Activated CD8-positive, alpha-beta memory T cell treated with anti-CD3 and anti-CD28 coated beads for 36 hours (primary cell): Measurements from ENCODE around the gene CABLES2. TPM values are rescaled to one million over a fixed set of nuclear protein-coding genes. Genes with fewer than 3 reads are reported as not detected.
"Not testable (repeated sequence)": the region's sequence is repeated elsewhere in the genome, so short reads cannot be mapped to it uniquely, and the experiment has no call there.

ENCODE experiments used
- CTCF ChIA-PET: fragments of 350-600 bp; sonication (Branson Sonifier 250); formaldehyde crosslinking; loops from one replicate; lab custom pipeline; 2021; ENCODE audit warnings: antibody characterized with exemption; lab: Charles Lee
- POLR2A ChIA-PET: fragments of 350-600 bp; sonication (Branson Sonifier 250); formaldehyde crosslinking; loops from one replicate; lab custom pipeline; 2021; ENCODE audit warnings: antibody characterized with exemption; lab: Charles Lee
- total RNA-seq, 2 experiments: library from RNA; stranded (reverse); gene quantifications; one replicate each; pipeline ENCODE4 v1.2.3, GENCODE V29; 2021

CABLES2 gene
- total RNA-seq, 2 experiments from 2014 or later: 7.7 to 8.8 TPM

DNA sequence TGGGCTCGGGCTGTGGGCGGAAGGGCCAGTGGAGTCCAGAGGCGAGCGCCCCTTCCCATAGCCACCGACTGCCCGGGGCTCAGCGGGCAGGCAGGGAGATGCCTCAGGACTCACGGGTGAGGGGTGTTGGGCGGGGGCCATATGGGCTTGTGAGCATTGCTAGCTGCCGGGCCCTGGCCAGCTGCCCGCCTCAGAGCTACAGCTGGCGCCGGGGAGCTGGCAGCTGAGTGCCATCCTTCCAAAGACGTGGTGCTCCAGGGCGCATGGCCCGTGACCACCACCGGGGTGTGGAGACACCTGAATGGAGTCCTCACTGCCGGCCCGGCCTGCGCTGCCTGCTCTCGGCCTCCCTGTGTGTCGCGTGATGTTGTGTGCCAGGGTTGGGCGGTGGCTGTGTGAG is 30.8 kb upstream of the CABLES2 start:
- ChIA-PET CTCF (no interaction called here), POLR2A (no interaction called here)

GRCh38 chr20:62437496-62437895 is 30.4 kb upstream of the CABLES2 start:
- ChIA-PET POLR2A (no interaction called here), CTCF (no interaction called here)

DNA sequence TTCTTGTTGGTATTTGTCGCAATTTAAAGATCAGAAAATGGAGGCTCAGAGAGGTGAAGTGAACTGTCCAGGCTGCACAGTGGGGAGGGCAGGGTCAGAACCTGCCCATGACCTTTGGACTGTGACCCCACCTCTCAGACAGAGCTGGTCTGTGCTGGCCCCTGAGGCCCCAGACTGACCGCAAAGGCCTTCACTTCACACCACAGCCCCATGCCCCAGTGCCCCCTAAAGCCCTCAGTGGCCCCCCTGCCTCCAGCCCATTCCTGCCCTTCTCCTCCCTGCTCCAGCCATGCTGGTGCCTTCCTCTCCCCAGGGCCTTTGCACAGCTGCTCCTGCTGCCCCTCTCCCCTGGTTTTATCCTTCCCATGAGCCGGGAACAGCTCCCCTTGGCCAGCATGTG is 29.6 kb upstream of the CABLES2 start:
- POLR2A ChIA-PET: no interaction called here
- CTCF ChIA-PET: no interaction called here

- POLR2A ChIA-PET: no interaction called here
- CTCF ChIA-PET: no interaction called here
These were observed 26.8 kb upstream of the CABLES2 start for GRCh38 chr20:62433658-62434497.

- CTCF ChIA-PET: no interaction called here
- POLR2A ChIA-PET: no interaction called here
These were observed 23.9 kb upstream of the CABLES2 start for GRCh38 chr20:62430866-62431447.

- ChIA-PET POLR2A (no interaction called here), CTCF (no interaction called here)
These were observed 23.3 kb upstream of the CABLES2 start for GRCh38 chr20:62430311-62430853.

GRCh38 chr20:62429455-62430310 is 22.6 kb upstream of the CABLES2 start:
- ChIA-PET POLR2A (no interaction called here), CTCF (no interaction called here)

DNA sequence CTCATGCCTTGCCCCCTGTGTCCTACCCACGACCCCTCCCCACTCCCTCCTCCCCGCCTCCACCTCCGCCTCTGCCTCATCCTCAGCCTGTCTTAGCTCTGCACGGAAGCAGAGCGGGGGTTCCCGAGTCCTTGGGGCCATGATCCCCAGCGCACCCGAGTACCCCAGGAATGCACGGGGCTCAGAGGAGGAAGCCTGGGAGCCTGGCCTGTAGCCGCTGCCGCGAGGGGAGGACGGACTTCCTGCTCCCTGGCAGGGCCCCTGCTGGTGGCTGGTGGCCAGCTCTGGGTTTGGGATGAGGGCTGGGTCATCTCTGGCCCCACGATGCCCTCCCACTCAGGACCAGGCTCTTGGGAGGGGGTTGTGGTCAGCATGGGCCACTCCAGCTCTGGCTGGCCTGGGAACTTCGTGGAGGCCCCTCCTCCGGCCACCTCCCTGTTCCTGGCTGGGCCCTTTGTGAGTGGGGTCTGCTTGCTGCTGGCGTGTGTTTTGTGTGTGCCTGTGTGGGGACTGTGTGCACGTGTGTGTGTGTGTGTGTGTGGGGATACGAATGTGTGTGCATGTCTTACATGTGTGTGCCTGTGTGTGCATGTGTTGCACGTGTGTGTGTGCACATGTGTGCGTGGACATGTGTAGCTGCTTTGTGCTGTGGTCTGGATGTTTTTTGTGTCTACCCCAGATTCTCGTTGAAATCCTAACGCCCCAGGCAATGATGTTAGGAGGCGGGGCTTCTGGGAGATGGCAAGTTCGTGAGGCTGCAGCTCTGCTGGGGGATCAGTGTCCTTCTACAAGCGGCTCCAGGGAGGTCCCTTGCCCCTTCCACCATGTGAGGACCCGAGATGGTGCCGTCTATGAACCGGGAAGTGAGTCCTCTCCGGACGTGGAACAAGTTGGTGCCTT is 21.6 kb upstream of the CABLES2 start:
- ChIA-PET POLR2A (no interaction called here), CTCF (no interaction called here)

DNA sequence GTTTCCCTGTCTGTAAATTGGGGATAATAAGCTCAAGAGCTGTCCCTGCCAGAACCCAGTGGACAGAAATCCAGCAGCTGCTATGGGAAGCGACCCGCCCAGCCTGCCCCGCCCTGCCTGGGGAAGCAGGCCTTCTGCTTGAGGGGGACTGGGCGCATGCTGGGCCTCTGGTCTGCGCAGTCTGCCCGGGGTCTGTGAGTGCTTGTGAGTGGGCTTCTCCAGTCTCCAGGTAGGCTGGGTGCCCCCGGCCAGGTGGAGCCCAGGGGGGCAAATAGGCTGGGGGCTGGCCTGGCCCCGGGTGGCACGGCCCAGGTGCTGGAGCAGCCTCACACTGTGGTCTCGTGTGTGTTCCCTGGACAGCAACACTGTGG is 20.9 kb upstream of the CABLES2 start:
- ChIA-PET CTCF (no interaction called here), POLR2A (no interaction called here)

GRCh38 chr20:62427172-62428001 is 20.3 kb upstream of the CABLES2 start, which contains the start of gene RBBP8NL:
Gene RBBP8NL, minus strand, starts transcription at chr20:62427539. Its CDS starts 7,892 bp downstream, at chr20:62419647.
- CTCF ChIA-PET: no interaction called here
- POLR2A ChIA-PET: no interaction called here

DNA sequence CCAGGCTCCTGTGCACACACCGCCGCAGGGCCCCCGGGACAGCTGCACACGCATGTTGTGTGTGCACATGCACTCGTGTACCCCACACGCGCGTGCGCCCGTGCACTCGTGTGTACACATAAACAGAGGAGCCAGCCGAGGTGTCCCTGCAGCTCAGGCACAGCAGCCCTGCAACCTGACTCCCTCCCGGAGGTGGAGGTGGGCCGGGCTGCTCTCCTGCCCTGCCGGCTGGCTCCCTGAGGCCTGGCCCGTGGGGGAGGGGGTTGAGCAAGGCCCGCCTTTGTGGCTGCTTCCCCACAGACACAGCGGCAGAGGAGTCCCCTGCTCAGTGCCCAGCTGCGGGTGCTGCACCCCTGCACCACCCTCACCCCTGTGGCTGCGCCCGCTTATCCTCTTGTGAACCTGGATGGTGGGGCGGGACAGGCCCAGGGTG is 19.6 kb upstream of the CABLES2 start:
- ChIA-PET POLR2A (no interaction called here), CTCF (no interaction called here)

GRCh38 chr20:62426059-62426348 is 18.9 kb upstream of the CABLES2 start:
- CTCF ChIA-PET, POLR2A ChIA-PET: not testable (repeated sequence)

DNA sequence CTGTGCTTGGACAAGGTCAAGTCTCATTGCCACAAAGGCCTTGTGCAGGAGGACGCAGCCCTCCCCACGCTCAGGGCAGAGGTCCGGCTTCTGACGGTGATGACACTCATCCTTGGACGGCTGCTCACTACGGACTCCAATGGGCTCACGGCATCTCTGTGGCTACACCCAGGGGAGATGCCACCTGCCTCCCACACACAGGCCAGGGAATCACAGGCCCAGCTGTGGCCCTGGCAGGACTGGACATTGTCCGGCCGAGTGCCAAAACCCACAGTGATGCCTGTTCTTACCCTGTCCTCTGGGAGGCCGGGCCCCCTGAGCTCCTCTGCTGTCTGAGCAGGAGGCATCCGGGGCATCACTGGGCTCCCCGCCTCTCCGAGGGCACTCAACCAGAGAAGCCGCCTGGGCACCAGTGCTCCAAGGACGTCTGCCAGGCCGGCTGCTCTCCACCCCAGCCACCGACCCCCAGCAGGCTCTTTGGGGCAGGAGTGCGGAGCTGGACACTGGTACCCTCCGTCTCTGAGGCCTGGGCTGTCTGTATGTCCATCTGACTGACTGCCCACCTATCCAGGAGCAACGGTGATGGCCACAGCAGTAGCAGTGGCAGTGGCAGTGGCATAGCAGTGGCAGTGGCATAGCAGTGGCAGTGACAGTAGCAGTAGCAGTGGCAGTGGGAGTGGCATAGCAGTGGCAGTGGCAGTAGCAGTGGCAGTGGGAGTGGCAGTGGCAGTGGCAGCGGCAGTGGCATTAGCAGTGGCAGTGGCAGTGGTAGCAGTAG is 18.4 kb upstream of the CABLES2 start:
- ChIA-PET POLR2A (no interaction called here), CTCF (no interaction called here)

DNA sequence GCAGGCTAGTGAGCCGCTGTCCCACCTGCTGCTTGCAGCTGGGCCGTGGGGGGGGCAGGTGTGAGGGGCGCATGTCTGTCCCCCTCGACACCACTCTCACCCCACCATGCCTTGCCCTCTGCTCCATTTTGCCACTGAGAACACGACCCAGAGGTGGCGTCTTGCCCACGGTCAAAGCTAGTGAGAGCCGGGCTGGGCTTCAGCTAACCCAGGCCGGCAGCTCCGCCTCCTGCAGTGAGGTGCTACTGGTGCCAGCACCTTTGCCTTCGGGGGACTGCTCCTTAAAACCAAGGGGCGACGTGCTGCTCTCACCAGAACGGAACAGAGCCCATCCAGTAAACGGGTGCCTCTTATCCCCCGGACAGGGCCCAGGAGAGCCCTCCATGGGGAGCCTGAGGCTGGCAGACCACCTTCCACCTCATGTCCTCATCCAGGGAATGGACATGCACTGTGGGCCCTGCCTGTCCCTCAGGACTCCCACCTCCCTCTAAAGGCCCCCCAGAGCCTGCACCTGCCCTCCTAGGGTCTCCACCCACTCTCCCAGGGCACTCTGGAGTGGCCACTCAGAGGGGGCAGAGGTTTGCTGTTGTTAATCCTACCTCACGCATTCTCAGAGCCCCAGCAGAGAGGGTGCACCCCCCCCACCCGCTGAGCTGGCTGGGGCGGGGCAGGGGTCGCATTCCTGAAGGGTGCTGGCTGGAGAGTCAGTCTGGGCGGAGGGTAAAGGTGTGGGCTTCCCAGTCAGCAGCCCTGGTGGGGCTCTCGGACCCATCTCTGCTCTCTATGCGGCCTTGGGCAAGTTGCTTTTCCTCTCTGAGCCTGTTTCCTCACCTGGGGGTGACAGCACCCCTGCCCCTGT is 17.4 kb upstream of the CABLES2 start:
- ChIA-PET POLR2A (no interaction called here), CTCF (no interaction called here)

GRCh38 chr20:62423326-62423706 is 16.2 kb upstream of the CABLES2 start:
- ChIA-PET POLR2A (no interaction called here), CTCF (no interaction called here)

- ChIA-PET POLR2A (no interaction called here), CTCF (no interaction called here)
These were observed 15.7 kb upstream of the CABLES2 start for GRCh38 chr20:62422636-62423325.

- ChIA-PET POLR2A (no interaction called here), CTCF (no interaction called here)
These were observed 14.6 kb upstream of the CABLES2 start for GRCh38 chr20:62421716-62421990.
